Vagina (tissue), 2 donors: ENCODE measurements around the gene BAZ2B.

Experiments used
- CTCF ChIP-seq, 3 experiments: fragments of 450-650 bp in 2 of 3; fragments of 200-600 bp in 1 of 3; sonication (generic) in 1 of 3; IDR thresholded peaks; one replicate each; pipeline ENCODE4 v1.5.1; 2017 to 2019; ENCODE audit warnings: antibody characterized with exemption in 3 of 3, mild to moderate bottlenecking in 2 of 3, moderate library complexity in 2 of 3
- POLR2A ChIP-seq, 2 donors: fragments of 450-650 bp; IDR thresholded peaks; one replicate each; pipeline ENCODE4 v1.6.1; 2017; ENCODE audit warnings: antibody characterized with exemption in 2 of 2, mild to moderate bottlenecking in 2 of 2, moderate library complexity in 2 of 2

DNA sequence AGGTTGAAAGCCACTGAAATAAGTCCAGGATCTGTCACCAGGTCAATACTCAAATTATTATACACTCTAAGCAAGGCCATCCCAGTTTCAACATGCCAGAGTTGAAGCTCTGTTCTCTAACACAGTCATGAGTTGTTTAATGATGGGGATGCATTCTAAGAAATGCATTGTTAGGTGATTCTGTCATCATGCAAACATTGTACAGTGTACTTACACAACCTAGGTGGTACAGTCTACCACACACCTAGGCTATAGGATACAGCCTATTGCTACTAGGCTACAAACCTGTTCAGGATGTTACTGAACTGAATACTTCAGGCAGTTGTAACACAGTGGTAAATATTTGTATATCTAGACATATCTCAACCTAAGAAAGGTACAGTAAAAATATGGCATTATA, 162.2 kb downstream of the BAZ2B start:
- TF ChIP-seq POLR2A (IDR thresholded peaks at IDR 0.05) (no peak), CTCF (IDR thresholded peaks at IDR 0.05) (no peak)
